HEK293 (cell line): Measurements from ENCODE around the gene DLG2.

Experiments used
- KLF16 ChIP-seq: fragments of 450-650 bp; formaldehyde crosslinking; IDR thresholded peaks from 2 replicates; pipeline ENCODE4 v1.5.1; 2017; ENCODE audit warnings: missing biosample characterization, missing genetic modification characterization
- ZNF311 ChIP-seq: fragments of 450-650 bp; formaldehyde crosslinking; IDR thresholded peaks from 2 replicates; pipeline ENCODE4 v1.5.1; 2017; ENCODE audit warnings: missing biosample characterization, missing genetic modification characterization, borderline replicate concordance
- ZNF510 ChIP-seq: fragments of 450-650 bp; formaldehyde crosslinking; IDR thresholded peaks from 2 replicates; pipeline ENCODE4 v1.5.1; 2018; ENCODE audit warnings: mild to moderate bottlenecking, missing genetic modification characterization, missing biosample characterization; ENCODE audit not compliant: insufficient replicate concordance
- ZSCAN30 ChIP-seq: fragments of 450-650 bp; IDR thresholded peaks from 2 replicates; pipeline ENCODE4 v1.5.1; 2018; ENCODE audit warnings: missing biosample characterization, mild to moderate bottlenecking, missing genetic modification characterization, moderate library complexity
- TF ChIP-seq, protein P1 (sequence below): fragments of 450-650 bp; formaldehyde crosslinking; IDR thresholded peaks from 2 replicates; pipeline ENCODE4 v1.5.1; 2016; ENCODE audit warnings: missing biosample characterization, missing genetic modification characterization
- TF ChIP-seq, protein P2 (sequence below): fragments of 450-650 bp; formaldehyde crosslinking; IDR thresholded peaks from 2 replicates; pipeline ENCODE4 v1.5.1; 2016; ENCODE audit warnings: missing biosample characterization, missing genetic modification characterization
- TF ChIP-seq, protein P3 (sequence below): fragments of 450-650 bp; formaldehyde crosslinking; IDR thresholded peaks from 2 replicates; pipeline ENCODE4 v1.5.1; 2016; ENCODE audit warnings: missing biosample characterization, missing genetic modification characterization
- TF ChIP-seq, protein P4 (sequence below): fragments of 450-650 bp; formaldehyde crosslinking; IDR thresholded peaks from 2 replicates; pipeline ENCODE4 v1.5.1; 2016; ENCODE audit warnings: missing biosample characterization, missing genetic modification characterization

DNA sequence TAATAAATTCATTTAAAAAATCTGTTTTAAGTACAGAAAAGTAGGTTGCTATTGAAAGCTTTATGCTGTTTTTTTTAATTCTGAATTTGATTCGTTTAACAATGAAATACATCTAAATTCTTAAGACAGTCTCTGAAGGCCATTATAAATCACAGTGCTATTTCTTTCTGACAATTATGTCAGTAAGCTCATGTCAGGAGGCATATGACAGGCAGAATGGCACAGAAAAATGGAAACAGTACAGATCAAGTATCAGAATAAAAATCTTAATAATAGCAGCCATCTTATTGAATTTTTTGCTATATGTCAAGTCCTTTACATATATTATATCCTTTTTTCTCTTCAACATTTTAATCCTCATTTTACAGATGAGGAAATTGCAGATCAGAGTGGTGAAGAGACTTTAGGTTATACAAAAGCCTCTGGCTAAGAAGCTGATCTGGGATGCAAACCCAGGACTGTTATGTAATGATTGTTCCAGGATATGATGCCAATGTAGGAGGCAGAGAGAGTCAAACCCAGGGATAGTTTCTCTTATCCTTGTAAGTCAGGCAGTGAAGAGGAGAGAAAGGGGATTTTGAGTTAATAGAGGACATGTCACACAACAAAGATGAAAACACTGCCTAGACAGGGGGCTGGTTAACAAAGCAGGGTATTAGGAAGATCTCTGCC is 2057.9 kb downstream of the DLG2 start:
- TF ChIP-seq, protein P1, sequence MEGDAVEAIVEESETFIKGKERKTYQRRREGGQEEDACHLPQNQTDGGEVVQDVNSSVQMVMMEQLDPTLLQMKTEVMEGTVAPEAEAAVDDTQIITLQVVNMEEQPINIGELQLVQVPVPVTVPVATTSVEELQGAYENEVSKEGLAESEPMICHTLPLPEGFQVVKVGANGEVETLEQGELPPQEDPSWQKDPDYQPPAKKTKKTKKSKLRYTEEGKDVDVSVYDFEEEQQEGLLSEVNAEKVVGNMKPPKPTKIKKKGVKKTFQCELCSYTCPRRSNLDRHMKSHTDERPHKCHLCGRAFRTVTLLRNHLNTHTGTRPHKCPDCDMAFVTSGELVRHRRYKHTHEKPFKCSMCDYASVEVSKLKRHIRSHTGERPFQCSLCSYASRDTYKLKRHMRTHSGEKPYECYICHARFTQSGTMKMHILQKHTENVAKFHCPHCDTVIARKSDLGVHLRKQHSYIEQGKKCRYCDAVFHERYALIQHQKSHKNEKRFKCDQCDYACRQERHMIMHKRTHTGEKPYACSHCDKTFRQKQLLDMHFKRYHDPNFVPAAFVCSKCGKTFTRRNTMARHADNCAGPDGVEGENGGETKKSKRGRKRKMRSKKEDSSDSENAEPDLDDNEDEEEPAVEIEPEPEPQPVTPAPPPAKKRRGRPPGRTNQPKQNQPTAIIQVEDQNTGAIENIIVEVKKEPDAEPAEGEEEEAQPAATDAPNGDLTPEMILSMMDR (tag by site-specific recombination), result no peak
- TF ChIP-seq ZNF510, result no peak
- no peak for TF ChIP-seq ZNF311 (tag by site-specific recombination)
- TF ChIP-seq ZSCAN30, result no peak
- TF ChIP-seq, protein P2, sequence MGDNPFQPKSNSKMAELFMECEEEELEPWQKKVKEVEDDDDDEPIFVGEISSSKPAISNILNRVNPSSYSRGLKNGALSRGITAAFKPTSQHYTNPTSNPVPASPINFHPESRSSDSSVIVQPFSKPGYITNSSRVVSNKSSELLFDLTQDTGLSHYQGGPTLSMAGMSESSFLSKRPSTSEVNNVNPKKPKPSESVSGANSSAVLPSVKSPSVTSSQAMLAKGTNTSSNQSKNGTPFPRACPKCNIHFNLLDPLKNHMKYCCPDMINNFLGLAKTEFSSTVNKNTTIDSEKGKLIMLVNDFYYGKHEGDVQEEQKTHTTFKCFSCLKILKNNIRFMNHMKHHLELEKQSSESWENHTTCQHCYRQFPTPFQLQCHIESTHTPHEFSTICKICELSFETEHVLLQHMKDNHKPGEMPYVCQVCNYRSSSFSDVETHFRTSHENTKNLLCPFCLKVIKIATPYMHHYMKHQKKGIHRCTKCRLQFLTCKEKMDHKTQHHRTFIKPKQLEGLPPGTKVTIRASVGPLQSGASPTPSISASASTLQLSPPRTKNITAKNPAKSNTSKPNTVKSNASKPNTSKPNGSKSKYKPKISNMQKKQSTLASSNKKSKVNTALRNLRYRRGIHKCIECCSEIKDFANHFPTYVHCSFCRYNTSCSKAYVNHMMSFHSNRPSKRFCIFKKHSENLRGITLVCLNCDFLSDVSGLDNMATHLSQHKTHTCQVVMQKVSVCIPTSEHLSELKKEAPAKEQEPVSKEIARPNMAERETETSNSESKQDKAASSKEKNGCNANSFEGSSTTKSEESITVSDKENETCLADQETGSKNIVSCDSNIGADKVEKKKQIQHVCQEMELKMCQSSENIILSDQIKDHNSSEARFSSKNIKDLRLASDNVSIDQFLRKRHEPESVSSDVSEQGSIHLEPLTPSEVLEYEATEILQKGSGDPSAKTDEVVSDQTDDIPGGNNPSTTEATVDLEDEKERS, result no peak
- TF ChIP-seq, protein P3, sequence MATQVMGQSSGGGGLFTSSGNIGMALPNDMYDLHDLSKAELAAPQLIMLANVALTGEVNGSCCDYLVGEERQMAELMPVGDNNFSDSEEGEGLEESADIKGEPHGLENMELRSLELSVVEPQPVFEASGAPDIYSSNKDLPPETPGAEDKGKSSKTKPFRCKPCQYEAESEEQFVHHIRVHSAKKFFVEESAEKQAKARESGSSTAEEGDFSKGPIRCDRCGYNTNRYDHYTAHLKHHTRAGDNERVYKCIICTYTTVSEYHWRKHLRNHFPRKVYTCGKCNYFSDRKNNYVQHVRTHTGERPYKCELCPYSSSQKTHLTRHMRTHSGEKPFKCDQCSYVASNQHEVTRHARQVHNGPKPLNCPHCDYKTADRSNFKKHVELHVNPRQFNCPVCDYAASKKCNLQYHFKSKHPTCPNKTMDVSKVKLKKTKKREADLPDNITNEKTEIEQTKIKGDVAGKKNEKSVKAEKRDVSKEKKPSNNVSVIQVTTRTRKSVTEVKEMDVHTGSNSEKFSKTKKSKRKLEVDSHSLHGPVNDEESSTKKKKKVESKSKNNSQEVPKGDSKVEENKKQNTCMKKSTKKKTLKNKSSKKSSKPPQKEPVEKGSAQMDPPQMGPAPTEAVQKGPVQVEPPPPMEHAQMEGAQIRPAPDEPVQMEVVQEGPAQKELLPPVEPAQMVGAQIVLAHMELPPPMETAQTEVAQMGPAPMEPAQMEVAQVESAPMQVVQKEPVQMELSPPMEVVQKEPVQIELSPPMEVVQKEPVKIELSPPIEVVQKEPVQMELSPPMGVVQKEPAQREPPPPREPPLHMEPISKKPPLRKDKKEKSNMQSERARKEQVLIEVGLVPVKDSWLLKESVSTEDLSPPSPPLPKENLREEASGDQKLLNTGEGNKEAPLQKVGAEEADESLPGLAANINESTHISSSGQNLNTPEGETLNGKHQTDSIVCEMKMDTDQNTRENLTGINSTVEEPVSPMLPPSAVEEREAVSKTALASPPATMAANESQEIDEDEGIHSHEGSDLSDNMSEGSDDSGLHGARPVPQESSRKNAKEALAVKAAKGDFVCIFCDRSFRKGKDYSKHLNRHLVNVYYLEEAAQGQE (tag by site-specific recombination), result no peak
- TF ChIP-seq, protein P4, sequence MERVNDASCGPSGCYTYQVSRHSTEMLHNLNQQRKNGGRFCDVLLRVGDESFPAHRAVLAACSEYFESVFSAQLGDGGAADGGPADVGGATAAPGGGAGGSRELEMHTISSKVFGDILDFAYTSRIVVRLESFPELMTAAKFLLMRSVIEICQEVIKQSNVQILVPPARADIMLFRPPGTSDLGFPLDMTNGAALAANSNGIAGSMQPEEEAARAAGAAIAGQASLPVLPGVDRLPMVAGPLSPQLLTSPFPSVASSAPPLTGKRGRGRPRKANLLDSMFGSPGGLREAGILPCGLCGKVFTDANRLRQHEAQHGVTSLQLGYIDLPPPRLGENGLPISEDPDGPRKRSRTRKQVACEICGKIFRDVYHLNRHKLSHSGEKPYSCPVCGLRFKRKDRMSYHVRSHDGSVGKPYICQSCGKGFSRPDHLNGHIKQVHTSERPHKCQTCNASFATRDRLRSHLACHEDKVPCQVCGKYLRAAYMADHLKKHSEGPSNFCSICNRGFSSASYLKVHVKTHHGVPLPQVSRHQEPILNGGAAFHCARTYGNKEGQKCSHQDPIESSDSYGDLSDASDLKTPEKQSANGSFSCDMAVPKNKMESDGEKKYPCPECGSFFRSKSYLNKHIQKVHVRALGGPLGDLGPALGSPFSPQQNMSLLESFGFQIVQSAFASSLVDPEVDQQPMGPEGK (tag by site-specific recombination), result no peak
- no peak for TF ChIP-seq KLF16 (tag by site-specific recombination)
